Stomach (tissue), 4 donors: ENCODE results near the gene AP1S3.

Experiments used
- CTCF ChIP-seq, 7 experiments: fragments of 450-650 bp in 4 of 7; fragments of 200-600 bp in 3 of 7; sonication (generic) in 3 of 7; IDR thresholded peaks; one replicate each; pipeline ENCODE4 v1.5.1; 2016 to 2019; ENCODE audit warnings: antibody characterized with exemption in 7 of 7, control low read depth in 2 of 7, mild to moderate bottlenecking in 1 of 7
- EP300 ChIP-seq: sonication (generic); formaldehyde crosslinking; IDR thresholded peaks from one replicate; pipeline ENCODE4 v1.6.1; 2017; ENCODE audit warnings: antibody characterized with exemption
- POLR2A ChIP-seq, 4 donors: fragments of 450-650 bp; IDR thresholded peaks; one replicate each; pipeline ENCODE4 v1.6.1; 2016; ENCODE audit warnings: antibody characterized with exemption in 4 of 4, control low read depth in 2 of 4, mild to moderate bottlenecking in 1 of 4, moderate library complexity in 1 of 4
- POLR2AphosphoS5 ChIP-seq, 3 donors: sonication (generic); formaldehyde crosslinking; IDR thresholded peaks; one replicate each; pipeline ENCODE4 v1.6.1; 2016; ENCODE audit warnings: antibody characterized with exemption in 3 of 3

- TF ChIP-seq CTCF (IDR thresholded peaks at IDR 0.05), result no peak
- TF ChIP-seq EP300, result no peak
- TF ChIP-seq POLR2AphosphoS5 (IDR thresholded peaks at IDR 0.05), result peak in 1 of 3 donors; percentile 78
- no peak for TF ChIP-seq POLR2A (IDR thresholded peaks at IDR 0.05)
Measured at GRCh38 chr2:223725494-223725893, 111.9 kb downstream of the AP1S3 start.
